HG03439 (cell line): ENCODE measurements around the gene GLYATL1.
"Not testable (repeated sequence)": the region's sequence is repeated elsewhere in the genome, so short reads cannot be mapped to it uniquely, and the experiment has no call there.

ENCODE experiments used
- ATAC-seq: cut with Tn5 transposase; IDR thresholded peaks from one replicate; pipeline ENCODE4 v1.9.1; 2021; ENCODE audit warnings: mild to moderate bottlenecking, moderate library complexity; ENCODE audit not compliant: unreplicated experiment

Gene GLYATL1

DNA sequence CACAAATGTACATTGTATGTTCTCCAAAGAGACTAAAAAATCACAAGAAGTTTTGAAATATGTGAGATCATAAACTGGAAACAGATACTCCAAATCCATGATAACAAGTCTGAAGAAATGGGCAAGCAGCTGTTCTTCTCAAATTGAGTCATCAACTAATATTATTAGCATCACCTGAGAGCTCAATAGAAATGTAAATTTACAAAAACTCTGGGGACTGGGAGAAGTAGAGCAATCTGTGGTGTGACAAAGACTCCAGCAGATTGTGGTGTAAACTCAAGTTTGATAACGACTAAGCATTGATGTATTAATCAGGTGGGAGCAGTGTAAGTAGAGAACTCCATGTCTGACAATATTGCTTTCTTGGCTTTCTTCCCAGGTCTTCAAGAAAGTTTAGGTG lies 53.2 kb downstream of the GLYATL1 start:
- no peak for ATAC-seq

GRCh38 chr11:58994171-58994570 lies 54.9 kb downstream of the GLYATL1 start:
- no peak for ATAC-seq

DNA sequence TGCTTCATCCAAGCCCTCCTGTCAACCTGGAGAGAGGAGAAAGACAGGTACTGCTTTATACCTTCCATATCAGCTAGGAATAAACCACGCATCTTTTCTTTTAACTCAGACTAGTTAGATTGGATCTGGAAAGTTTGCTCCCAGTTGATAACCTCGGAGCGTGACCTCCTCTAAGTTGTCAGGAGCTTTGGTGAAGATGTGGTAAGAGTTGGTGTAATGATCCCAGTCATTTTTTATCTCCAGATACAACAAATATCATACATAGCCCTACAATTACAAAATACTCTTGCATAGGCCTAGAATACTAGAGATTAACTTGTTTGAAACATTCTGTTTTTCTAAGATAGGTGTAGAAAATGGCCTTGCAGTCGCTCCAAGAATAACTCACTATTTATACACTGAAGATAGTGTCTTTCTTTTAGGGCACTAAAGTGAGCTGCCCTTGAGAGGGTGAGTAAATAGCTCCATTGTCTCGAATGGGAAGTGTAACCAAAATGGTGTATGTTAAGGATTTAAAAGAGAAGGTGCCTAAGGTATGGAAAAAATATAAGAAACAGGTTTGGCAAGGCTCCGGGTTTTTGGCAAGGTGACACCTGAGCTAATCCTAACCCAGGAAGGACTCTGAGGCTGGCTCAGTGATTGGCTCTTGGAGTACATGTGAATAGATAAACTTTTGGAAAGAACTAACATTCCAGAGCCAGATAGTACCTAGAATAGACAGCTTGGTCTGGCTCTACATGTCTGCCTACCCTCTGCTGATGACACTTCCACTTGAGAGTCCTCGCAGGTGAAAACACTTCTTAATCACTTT lies 59.4 kb downstream of the GLYATL1 start:
- ATAC-seq = no peak

DNA sequence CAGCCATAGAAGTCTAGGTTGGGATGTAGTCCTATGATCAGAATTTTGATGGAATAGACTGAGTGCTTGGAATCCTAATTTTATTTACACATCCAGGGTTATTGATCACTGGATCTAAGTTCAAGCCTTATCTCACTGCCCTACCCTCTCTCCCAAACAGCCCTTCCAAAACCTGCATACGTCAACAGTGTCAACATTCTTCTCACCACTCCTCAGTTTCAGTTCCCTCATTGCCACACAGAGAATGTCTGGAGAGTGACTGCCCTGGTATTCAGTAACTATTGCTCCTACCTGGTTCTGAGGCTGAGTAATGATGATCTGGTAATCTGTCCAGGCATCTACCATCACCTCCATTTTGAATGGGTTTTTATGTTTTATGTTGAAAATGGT lies 60.0 kb downstream of the GLYATL1 start:
- no peak for ATAC-seq

- ATAC-seq = no peak
These were observed 60.7 kb downstream of the GLYATL1 start for GRCh38 chr11:59000003-59000402.

- not testable (repeated sequence) for ATAC-seq
These were observed 62.7 kb downstream of the GLYATL1 start for GRCh38 chr11:59002006-59002405.
